Measurements from ENCODE around the gene RASA2.
"Not testable (repeated sequence)": the region's sequence is repeated elsewhere in the genome, so short reads cannot be mapped to it uniquely, and the experiment has no call there.

Gene RASA2

GRCh38 chr3:141594357-141594756, 107.5 kb downstream of the RASA2 start:
- DNase-seq: no peak

- DNase-seq: no peak
Measured at GRCh38 chr3:141597931-141598330, 111.1 kb downstream of the RASA2 start.

GRCh38 chr3:141600331-141600730, 113.5 kb downstream of the RASA2 start:
- DNase-seq: no peak

- no peak for DNase-seq
Measured at GRCh38 chr3:141602706-141603105, 115.9 kb downstream of the RASA2 start.

GRCh38 chr3:141603473-141604035, 116.7 kb downstream of the RASA2 start:
- no peak for DNase-seq

- no peak for DNase-seq
Measured at GRCh38 chr3:141605883-141606282, 119.1 kb downstream of the RASA2 start.

- DNase-seq: no peak
Measured at GRCh38 chr3:141608438-141608837, 121.6 kb downstream of the RASA2 start.

- no peak for DNase-seq
Measured at GRCh38 chr3:141610939-141611338, 124.1 kb downstream of the RASA2 start.

GRCh38 chr3:141618103-141618910, 131.5 kb downstream of the RASA2 start:
- no peak for DNase-seq

- DNase-seq: no peak
Measured at GRCh38 chr3:141618938-141619337, 132.1 kb downstream of the RASA2 start.

- no peak for DNase-seq
Measured at GRCh38 chr3:141619450-141619849, 132.6 kb downstream of the RASA2 start.

GRCh38 chr3:141623691-141624090, 136.9 kb downstream of the RASA2 start:
- DNase-seq: no peak

GRCh38 chr3:141625506-141625905, 138.7 kb downstream of the RASA2 start:
- no peak for DNase-seq

- not testable (repeated sequence) for DNase-seq
Measured at GRCh38 chr3:141628334-141628733, 141.5 kb downstream of the RASA2 start.

GRCh38 chr3:141628868-141629441, 142.1 kb downstream of the RASA2 start:
- not testable (repeated sequence) for DNase-seq

- DNase-seq: no peak
Measured at GRCh38 chr3:141629976-141630375, 143.1 kb downstream of the RASA2 start.

- DNase-seq: no peak
Measured at GRCh38 chr3:141632779-141633374, 146.1 kb downstream of the RASA2 start.

GRCh38 chr3:141642215-141642614, 155.4 kb downstream of the RASA2 start:
- DNase-seq: no peak

GRCh38 chr3:141643391-141643790, 156.6 kb downstream of the RASA2 start:
- no peak for DNase-seq

GRCh38 chr3:141643796-141644195, 157.0 kb downstream of the RASA2 start:
- no peak for DNase-seq

GRCh38 chr3:141644931-141645330, 158.1 kb downstream of the RASA2 start:
- DNase-seq: peak; percentile 72

- DNase-seq: no peak
Measured at GRCh38 chr3:141646760-141647561, 160.1 kb downstream of the RASA2 start.

GRCh38 chr3:141647562-141647915, 160.7 kb downstream of the RASA2 start:
- DNase-seq: no peak
